ENCODE data around the gene EFCAB12.

- TF ChIP-seq CTCF (conservative IDR thresholded peaks at IDR 0.05) (no peak), EZH2 (IDR thresholded peaks at IDR 0.05; ENCODE audit: low read depth) (no peak)
Observed at GRCh38 chr3:129387487-129387886, 40.9 kb downstream of the EFCAB12 start.
